ENCODE measurements around the gene BARX2. TPM values are rescaled to one million over a fixed set of nuclear protein-coding genes. Genes with fewer than 3 reads are reported as not detected.

BARX2 gene
- total and polyA plus RNA-seq, 2 experiments from 2014 or later = 0.32 to 0.36 TPM

- Histone ChIP-seq H3K27ac (no peak overlapping the region), H3K27me3 (peaks cover 8% of the 10 kb centered on the region), H3K4me1 (ENCODE audit: low read depth) (peaks cover 3% of the 10 kb centered on the region), H3K4me3 (no peak overlapping the region), H3K9me3 (ENCODE audit: low read depth) (no peaks in the 10 kb centered on the region), H3K36me3 (no peaks in the 10 kb centered on the region)
- DNase-seq (ENCODE audit: low read depth in 1 of 2, low spot score in 1 of 2) = no peak
- TF ChIP-seq CTCF (IDR thresholded peaks at IDR 0.05; ENCODE audit: low read depth, low read length) = no peak
Measured at GRCh38 chr11:129388824-129389223, 13.2 kb downstream of the BARX2 start.

DNA sequence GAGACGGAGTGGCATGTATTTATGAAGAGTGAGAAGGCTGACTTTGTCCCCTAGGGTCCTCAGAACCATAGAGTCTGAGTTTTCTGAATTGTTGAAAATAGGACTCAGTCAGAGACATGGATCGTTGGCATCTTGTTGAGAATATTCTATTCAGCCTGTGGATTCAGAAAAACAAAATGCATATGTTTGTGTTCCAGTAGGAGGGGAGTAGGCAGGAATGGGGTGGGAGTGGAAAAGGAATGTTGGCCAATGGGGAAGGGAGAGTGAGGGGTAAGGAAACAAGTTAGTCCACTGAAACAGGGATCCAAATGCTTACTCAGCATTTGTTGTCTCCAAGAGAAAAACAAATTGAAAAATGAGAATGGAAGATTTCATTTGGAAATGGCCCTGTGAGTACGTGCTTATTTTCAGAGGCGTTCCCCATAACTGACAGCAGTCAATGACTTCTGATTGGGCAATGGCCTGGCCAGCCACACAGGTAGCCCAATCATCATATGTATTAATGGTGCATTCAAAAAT, 14.7 kb downstream of the BARX2 start:
- no peaks in the 10 kb centered on the region for H3K36me3 ChIP-seq
- no peak for DNase-seq (ENCODE audit: low read depth in 1 of 2, low spot score in 1 of 2)
- peaks cover 3% of the 10 kb centered on the region for H3K4me1 ChIP-seq (ENCODE audit: low read depth)
- no peak overlapping the region for H3K4me3 ChIP-seq
- no peak overlapping the region for H3K27ac ChIP-seq
- TF ChIP-seq CTCF (IDR thresholded peaks at IDR 0.05; ENCODE audit: low read depth, low read length) = no peak
- peaks cover 5% of the 10 kb centered on the region for H3K27me3 ChIP-seq
- H3K9me3 ChIP-seq (ENCODE audit: low read depth) = no peaks in the 10 kb centered on the region

GRCh38 chr11:129391360-129391759, 15.7 kb downstream of the BARX2 start:
- Histone ChIP-seq H3K9me3 (ENCODE audit: low read depth) (no peaks in the 10 kb centered on the region), H3K4me1 (ENCODE audit: low read depth) (peaks cover 3% of the 10 kb centered on the region), H3K27ac (no peak overlapping the region), H3K4me3 (no peak overlapping the region), H3K36me3 (no peaks in the 10 kb centered on the region), H3K27me3 (peaks cover 5% of the 10 kb centered on the region)
- DNase-seq (ENCODE audit: low read depth in 1 of 2, low spot score in 1 of 2) = no peak
- no peak for TF ChIP-seq CTCF (IDR thresholded peaks at IDR 0.05; ENCODE audit: low read depth, low read length)

DNA sequence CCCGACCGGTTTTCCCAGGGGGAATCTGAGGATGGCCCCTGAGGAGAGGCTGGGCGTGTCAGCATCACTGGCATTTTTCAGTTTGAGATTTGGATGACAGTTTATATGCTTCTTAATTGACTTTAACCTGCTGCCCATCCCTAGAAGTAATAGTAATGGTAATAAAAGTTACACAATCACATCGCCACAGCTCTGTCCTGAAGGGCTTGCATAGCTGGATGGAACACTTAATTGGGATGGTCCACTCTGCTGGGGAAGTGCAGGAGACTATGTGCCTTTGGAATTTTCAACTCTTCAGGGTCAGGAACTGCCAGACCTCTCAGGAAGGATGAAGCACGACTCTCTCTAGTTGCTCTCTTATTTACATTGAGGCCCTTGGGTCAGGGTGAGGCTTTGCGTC, 16.2 kb downstream of the BARX2 start:
- Histone ChIP-seq H3K27me3 (peaks cover under 1% of the 10 kb centered on the region), H3K36me3 (no peaks in the 10 kb centered on the region), H3K9me3 (ENCODE audit: low read depth) (no peaks in the 10 kb centered on the region), H3K4me3 (no peak overlapping the region), H3K27ac (no peak overlapping the region), H3K4me1 (ENCODE audit: low read depth) (peaks cover 3% of the 10 kb centered on the region)
- no peak for DNase-seq (ENCODE audit: low read depth in 1 of 2, low spot score in 1 of 2)
- TF ChIP-seq CTCF (IDR thresholded peaks at IDR 0.05; ENCODE audit: low read depth, low read length) = no peak

GRCh38 chr11:129392995-129393394, 17.3 kb downstream of the BARX2 start:
- H3K4me1 ChIP-seq (ENCODE audit: low read depth) = no peaks in the 10 kb centered on the region
- H3K4me3 ChIP-seq = no peak overlapping the region
- H3K27me3 ChIP-seq = no peaks in the 10 kb centered on the region
- H3K36me3 ChIP-seq = no peaks in the 10 kb centered on the region
- DNase-seq (ENCODE audit: low read depth in 1 of 2, low spot score in 1 of 2) = no peak
- H3K9me3 ChIP-seq (ENCODE audit: low read depth) = no peaks in the 10 kb centered on the region
- no peak overlapping the region for H3K27ac ChIP-seq
- TF ChIP-seq CTCF (IDR thresholded peaks at IDR 0.05; ENCODE audit: low read depth, low read length) = no peak

- TF ChIP-seq CTCF (IDR thresholded peaks at IDR 0.05; ENCODE audit: low read depth, low read length) = no peak
- Histone ChIP-seq H3K36me3 (no peaks in the 10 kb centered on the region), H3K27me3 (no peaks in the 10 kb centered on the region), H3K27ac (no peak overlapping the region), H3K9me3 (ENCODE audit: low read depth) (no peaks in the 10 kb centered on the region), H3K4me3 (no peak overlapping the region), H3K4me1 (ENCODE audit: low read depth) (no peaks in the 10 kb centered on the region)
- DNase-seq (ENCODE audit: low read depth in 1 of 2, low spot score in 1 of 2) = no peak
Measured at GRCh38 chr11:129394709-129395108, 19.1 kb downstream of the BARX2 start.

Data from cardiac muscle cell (in vitro differentiated cells and primary cell).